Glomerular visceral epithelial cell (primary cell): ENCODE results near the gene STK32B.
A peak's percentile ranks its signal among the peaks of the same experiment; 100 is the strongest.

ENCODE experiments used
- DNase-seq: peaks from one replicate; pipeline ENCODE4 v3.0.0-alpha.2; 2016; ENCODE audit errors: extremely low spot score

STK32B gene

GRCh38 chr4:5469151-5469775, 418.0 kb downstream of the STK32B start:
- no peak for DNase-seq

DNA sequence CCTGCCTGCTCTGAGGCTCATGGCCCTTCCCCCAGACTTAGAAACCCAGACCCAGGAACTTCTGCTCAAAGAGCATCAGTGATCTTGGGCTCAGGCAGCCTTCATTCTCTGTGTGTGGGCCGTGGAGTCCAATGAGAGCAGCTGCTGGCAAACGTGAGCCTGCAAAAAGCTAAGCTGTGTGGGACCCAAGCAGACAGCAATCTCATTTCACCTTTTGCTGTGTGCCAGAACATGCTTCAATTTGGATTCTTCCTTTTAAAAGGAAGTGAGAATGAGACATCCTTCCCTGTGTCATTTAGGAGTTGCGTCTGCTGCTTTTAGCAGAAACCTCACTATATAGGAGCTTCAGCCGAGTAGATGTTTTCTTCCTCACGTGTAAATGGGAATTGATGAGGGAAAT, 418.6 kb downstream of the STK32B start:
- no peak for DNase-seq

DNA sequence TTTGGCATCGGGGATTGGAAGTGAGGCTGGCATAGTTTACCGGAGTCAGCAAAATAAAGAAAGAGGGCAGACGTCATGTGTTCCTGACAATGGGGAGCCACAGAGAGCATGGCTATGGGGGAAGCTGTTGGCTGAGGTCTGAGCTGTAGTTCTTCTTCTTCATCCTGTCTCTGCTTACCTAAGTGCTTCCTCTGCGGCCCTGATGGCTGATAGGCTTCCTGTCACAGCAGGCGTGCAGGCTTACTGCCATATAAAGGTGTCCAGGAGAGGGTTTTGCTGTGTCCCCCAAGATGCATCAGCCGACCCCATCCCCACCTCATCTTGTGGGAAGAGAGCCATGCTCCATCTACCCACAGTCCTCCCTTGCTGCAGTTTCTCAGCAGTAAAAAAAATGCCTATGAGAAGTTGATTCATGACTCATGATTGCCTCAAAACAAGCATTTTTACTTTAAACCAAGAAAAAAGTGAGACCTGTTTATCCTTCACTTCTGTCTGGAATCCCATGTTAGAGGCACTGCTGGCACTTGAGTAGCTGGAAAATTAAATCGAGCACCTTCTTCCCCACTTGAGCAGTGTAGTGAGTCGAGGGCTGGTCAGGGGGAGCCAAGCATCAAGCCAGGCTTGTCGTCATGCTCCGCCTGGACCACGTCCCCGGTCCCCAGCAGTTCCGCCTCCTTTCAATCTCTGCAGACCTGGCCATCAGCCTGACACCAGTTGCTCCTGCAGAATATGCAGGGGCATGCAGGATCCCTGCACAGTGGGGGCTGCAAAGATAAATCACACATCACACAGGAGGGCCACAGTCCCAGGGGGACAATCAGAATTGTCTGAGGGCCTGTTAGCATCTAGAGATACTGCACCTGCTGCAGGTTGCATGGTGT, 419.3 kb downstream of the STK32B start:
- no peak for DNase-seq

GRCh38 chr4:5471206-5471605, 419.9 kb downstream of the STK32B start:
- no peak for DNase-seq

DNA sequence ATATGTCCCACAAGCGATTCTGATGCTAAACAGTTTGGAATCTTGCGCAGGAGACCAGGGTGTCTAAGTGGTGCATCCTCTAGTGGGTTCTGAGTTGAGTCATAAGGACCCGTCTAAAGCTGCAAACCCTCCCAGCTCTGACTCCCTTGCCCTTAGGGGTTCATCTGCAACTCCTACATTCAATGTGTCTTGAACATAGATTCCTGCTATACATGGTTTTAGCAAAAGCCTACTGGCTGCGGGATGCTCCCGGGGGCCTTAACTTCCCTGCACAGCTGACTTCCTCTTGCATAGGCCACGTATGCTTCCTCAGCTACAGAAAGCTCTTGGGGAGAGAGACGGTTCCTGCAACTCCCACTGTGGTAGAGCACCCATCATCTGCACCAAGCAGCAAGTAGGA, 420.4 kb downstream of the STK32B start:
- DNase-seq: no peak

DNA sequence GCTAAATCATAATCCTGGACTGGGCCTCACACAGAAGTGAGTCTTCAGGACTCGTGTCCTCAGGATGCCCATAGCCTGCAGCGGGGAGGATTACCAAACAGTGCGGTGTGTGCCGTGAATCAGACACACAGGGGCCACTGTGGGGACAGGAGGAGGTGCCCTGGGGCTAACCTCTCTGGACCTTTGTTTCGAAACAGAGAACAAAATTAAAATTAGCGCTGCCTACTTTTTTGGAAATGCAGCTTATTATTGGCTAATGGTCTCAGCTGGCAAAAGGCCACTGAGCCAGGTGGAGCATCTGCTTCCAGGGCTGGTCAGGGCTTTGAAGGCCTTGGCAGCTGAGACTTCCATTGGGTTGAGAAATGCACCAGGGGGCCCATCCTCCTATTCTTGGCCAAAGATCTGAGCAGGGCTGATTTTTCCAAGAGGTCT, 420.9 kb downstream of the STK32B start:
- no peak for DNase-seq

GRCh38 chr4:5473125-5473524, 421.8 kb downstream of the STK32B start:
- no peak for DNase-seq

DNA sequence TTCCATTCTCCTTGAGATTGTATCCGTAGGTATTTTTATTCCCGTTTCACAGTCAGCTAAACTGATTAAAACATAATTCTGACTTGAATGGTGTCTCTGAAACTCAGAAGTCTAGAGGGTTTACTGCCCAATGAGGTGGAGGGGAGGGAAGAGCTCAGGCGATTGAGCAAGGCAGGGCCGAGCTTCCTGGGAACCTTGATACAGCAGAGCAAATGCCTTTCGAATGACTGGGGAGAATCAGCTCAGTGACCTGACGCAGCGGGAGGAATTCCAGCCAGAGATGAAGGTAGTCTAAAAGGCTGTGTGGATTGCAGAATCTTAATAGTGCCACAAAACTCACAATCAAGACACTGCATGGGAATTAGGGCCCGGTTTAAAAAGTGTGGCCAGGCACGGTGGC, 423.5 kb downstream of the STK32B start:
- DNase-seq: peak; percentile 35

- DNase-seq: no peak
These were observed 426.3 kb downstream of the STK32B start for GRCh38 chr4:5477613-5478012.

DNA sequence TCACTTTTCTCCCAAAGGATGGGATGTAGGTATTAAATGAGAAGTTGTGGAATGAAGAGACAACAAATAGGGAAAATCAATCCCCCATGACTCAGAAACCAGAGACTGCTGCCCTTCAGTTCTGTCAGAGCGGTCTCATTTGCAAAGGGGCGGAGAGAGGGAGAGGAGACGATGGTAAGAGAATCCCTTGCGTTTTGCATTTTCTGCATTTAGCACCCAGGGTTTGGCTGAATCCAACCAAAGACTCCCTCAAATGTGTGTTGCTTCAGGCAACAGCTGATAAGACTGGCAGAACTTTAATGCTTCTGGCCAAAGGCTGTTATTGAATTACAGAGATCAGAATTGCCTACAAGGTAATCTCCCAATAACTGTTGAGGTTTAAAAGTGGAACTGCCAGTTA, 426.9 kb downstream of the STK32B start:
- no peak for DNase-seq

GRCh38 chr4:5478697-5479096, 427.4 kb downstream of the STK32B start:
- DNase-seq: no peak

DNA sequence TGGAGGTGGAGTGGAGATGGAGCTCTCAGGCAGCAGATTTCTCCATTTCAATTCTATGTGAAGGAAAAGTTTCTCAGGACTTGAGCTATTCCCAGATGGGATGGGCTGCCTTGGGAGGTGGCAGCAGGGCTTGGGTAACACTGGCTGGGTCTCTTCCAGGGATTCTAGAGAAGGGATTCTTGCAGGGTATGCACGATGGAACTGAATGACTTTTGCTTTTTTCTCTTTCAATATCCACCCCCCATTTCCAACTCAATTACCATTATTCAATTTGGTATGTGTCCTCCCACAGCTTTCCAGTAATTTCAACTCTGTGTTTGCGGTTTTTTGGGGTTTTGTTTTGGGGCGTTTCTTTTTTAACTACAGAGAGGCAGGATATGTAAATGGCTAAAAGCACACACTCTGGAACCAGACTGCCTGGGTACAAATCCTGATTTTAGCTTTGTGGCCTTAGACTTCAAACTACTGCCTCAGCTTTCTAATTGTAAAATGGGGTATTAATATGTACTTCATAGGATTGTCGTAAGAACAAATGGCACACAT, 428.3 kb downstream of the STK32B start:
- no peak for DNase-seq

DNA sequence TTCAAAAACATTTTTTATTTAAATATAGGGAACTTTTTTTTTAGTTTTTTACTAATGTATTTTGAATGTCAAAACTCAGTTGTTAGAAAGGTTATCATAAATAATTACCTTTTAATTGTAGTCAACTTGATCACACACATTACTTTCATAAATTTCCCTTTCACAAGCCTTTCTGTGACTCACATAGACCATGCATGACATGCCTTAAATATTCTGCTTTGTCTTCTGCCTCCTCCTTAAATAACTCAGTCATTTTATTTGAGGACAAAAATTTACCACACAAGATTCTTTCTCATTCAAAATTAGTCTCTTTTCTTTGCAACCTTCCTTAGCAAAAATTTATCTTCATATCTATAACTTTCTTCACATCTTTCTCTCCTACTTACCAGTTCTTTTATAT, 437.1 kb downstream of the STK32B start:
- DNase-seq: no peak

- no peak for DNase-seq
These were observed 438.0 kb downstream of the STK32B start for GRCh38 chr4:5489260-5489659.

DNA sequence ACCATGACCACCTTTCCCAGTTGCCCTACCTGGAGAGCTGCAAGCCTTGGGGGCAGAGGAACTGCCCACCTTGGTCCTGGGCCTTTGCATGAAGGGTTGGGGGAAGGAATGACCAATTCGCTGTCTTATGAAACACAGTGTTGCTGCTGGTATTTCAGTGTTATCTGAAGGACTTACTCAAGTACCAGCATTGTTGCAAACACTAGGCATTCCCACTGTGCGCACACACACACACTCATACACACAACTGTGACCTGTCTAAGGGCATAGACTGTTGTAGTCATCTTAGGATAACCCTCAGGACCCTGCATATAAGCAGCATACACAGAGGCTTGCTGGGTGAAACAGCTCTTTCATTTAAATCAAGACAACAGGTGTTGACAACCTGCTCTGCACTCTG, 446.2 kb downstream of the STK32B start:
- DNase-seq: no peak

- no peak for DNase-seq
These were observed 448.9 kb downstream of the STK32B start for GRCh38 chr4:5500165-5500564.

DNA sequence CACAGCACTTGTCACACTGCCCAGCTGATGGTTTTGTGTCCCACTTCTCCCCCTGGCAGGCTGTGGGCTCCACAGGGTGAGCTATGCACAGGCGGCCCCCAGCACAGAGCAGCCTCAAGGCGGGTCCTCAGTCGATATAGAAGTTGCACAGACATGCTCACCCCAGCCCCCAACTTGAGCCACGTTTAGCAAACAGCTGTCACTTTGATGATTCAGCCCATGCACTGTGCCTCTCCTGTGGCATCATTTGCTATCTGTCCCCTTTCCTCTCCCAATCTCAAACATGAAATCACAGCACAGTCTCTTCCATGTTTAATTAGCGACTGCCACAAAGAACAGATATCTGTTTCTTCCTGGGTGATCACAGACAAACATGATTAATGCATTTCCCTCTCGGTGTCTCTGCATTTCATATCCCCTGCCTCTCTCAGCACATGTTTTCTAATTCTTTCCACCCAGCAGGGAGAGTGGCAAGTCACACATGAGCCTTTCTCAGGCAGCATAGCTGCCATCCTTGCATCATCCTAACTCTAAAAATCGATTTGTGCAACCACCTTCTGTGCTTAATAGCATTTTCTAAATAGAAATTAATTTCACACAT, 452.2 kb downstream of the STK32B start:
- DNase-seq: no peak

DNA sequence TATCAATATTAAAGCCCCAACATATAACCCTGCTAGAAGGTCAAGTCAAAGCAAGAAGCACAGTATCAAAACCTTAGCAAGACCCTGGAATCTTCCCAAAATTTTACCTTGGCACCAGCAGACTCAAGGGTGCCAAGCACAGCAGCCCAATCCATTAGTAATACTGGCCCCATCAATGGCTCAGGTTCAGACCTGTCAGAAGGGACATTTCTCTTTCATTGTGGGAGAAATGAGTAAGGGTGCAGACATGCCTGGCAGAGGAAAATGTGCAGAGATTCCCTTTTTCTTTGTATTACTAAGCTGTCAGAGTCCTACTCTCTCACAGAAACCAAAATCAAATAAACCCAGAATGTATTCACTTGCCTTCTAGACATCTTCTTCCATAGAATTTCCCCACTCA, 453.2 kb downstream of the STK32B start:
- DNase-seq: no peak

DNA sequence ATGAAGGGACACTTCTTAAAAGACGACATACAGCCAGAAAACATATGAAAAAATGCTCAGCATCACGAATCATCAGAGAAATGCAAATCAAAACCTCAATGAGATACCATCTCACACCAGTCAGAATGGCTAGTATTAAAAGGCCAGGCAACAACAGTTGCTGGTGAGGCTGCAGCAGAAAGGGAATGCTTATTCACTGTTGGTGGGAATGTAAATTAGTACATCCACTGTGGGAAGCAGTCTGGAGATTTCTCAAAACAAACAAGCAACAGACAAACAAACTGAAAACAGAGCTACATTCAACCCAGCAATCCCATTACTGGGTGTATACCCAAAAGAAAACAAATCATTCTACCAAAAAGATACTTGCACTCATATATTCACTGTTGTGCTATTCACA, 459.2 kb downstream of the STK32B start:
- DNase-seq: no peak

- DNase-seq: no peak
These were observed 460.5 kb downstream of the STK32B start for GRCh38 chr4:5511791-5512190.

DNA sequence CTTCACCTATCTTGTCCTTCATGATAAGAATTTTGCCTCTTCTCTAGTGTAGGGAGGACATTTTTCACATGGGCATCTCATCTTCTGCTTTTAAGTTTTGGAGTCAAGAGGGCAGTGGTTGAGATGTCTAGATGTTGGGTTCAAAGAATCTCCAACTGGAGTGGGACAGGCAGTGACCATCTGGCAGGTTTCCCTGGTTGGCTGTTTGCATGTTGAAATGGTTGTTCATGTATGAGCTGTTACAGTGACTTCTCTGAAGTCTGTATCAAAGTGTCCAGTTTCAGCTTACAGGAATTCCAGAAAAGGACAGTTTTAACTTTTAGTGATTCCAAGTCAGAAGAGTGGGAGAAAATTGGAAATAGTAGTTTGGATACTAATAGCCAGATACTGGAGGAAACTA, 464.4 kb downstream of the STK32B start:
- DNase-seq: no peak

GRCh38 chr4:5517372-5517771, 466.1 kb downstream of the STK32B start:
- DNase-seq: no peak
